SK-N-SH (cell line): Measurements from ENCODE around the gene DUSP5. TPM values are rescaled to one million over a fixed set of nuclear protein-coding genes. Genes with fewer than 3 reads are reported as not detected.

Experiments used
- CTCF ChIA-PET: fragments of 300-600, 350-600 bp; formaldehyde crosslinking; extraction: SDS; loops from one replicate; lab custom pipeline; 2021; lab: Yijun Ruan, JAX
- POLR2A ChIA-PET: fragments of 350-600 bp; sonication (Branson Sonifier 250); formaldehyde crosslinking; extraction: SDS; loops from one replicate; lab custom pipeline; 2020; ENCODE audit warnings: antibody characterized with exemption, inconsistent platforms; lab: Yijun Ruan, JAX
- DNase-seq: peaks from one replicate; pipeline ENCODE4 v3.0.0; 2012
- H2AFZ ChIP-seq: fragments of 200-600 bp; sonication (generic); 2 replicates; pipeline ENCODE4 v1.8.1; 2016; ENCODE audit warnings: antibody characterized with exemption, mild to moderate bottlenecking, low read depth
- H3F3A ChIP-seq: fragments of 200-600 bp; sonication (generic); replicated peaks from 2 replicates; pipeline ENCODE3; 2016; ENCODE audit warnings: antibody characterized with exemption, mild to moderate bottlenecking; ENCODE audit not compliant: insufficient read depth
- H3K27ac ChIP-seq, 2 experiments: fragments of 200-500 bp in 1 of 2; fragments of 200-600 bp in 1 of 2; sonication (Bioruptor generic) in 1 of 2; sonication (generic), shearing (Covaris generic) in 1 of 2; 2 replicates each; pipeline versions ENCODE4 v1.5.1 to v1.6.1; 2014 to 2016; ENCODE audit warnings: low read depth in 2 of 2, inconsistent platforms in 1 of 2, low read length in 1 of 2, mild to moderate bottlenecking in 1 of 2, mixed read lengths in 1 of 2
- H3K27me3 ChIP-seq: fragments of 200-600 bp; sonication (generic), shearing (Covaris generic); 2 replicates; pipeline ENCODE4 v1.6.1; 2016; ENCODE audit warnings: mixed run types; ENCODE audit not compliant: insufficient read depth
- H3K36me3 ChIP-seq, 2 experiments: fragments of 200-500 bp in 1 of 2; fragments of 200-600 bp in 1 of 2; sonication (Bioruptor generic) in 1 of 2; sonication (generic) in 1 of 2; replicated peaks in 1 of 2; 2 replicates each; pipeline versions ENCODE3 to v1.5.1; 2014 to 2016; ENCODE audit warnings: low read length in 1 of 2, mild to moderate bottlenecking in 1 of 2; ENCODE audit not compliant: insufficient read depth in 2 of 2, control insufficient read depth in 1 of 2
- H3K4me1 ChIP-seq, 2 experiments: fragments of 200-500 bp in 1 of 2; fragments of 200-600 bp in 1 of 2; sonication (Bioruptor generic) in 1 of 2; sonication (generic), shearing (Covaris generic) in 1 of 2; 2 replicates each; pipeline versions ENCODE4 v1.5.1 to v1.6.1; 2014 to 2016; ENCODE audit warnings: low read depth in 1 of 2, low read length in 1 of 2, mixed run types in 1 of 2; ENCODE audit not compliant: insufficient read depth in 2 of 2, control insufficient read depth in 1 of 2
- H3K4me2 ChIP-seq: fragments of 200-600 bp; sonication (generic), shearing (Covaris generic); 2 replicates; pipeline ENCODE4 v1.6.1; 2017; ENCODE audit warnings: mixed run types
- H3K4me3 ChIP-seq, 2 experiments: fragments of 200-500 bp in 1 of 2; fragments of 200-600 bp in 1 of 2; sonication (Bioruptor generic) in 1 of 2; sonication (generic), shearing (Covaris generic) in 1 of 2; 2 replicates each; pipeline versions ENCODE4 v1.5.1 to v1.8.1; 2014 to 2016; ENCODE audit warnings: low read depth in 2 of 2, inconsistent platforms in 1 of 2, low read length in 1 of 2, mild to moderate bottlenecking in 1 of 2, mixed read lengths in 1 of 2, moderate library complexity in 1 of 2
- H3K79me2 ChIP-seq: fragments of 200-600 bp; sonication (generic); 2 replicates; pipeline ENCODE4 v1.8.1; 2017; ENCODE audit warnings: mild to moderate bottlenecking; ENCODE audit not compliant: insufficient read depth
- H3K9ac ChIP-seq: fragments of 200-600 bp; sonication (generic); 2 replicates; pipeline ENCODE4 v1.6.1; 2017; ENCODE audit warnings: mixed run types
- H3K9me2 ChIP-seq: fragments of 200-600 bp; sonication (generic); 2 replicates; pipeline ENCODE4 v1.6.1; 2017; ENCODE audit warnings: mixed run types
- H3K9me3 ChIP-seq: fragments of 200-600 bp; sonication (generic); 2 replicates; pipeline ENCODE4 v1.6.1; 2017; ENCODE audit warnings: mixed run types, mild to moderate bottlenecking, moderate library complexity
- H4K20me1 ChIP-seq: fragments of 200-600 bp; sonication (generic); 2 replicates; pipeline ENCODE4 v1.6.1; 2017; ENCODE audit warnings: mild to moderate bottlenecking, mixed run types; ENCODE audit not compliant: insufficient read depth
- EP300 ChIP-seq, 2 experiments: IDR thresholded peaks; 2 replicates each; pipeline versions ENCODE4 v1.4.0 to v1.6.1; 2012; ENCODE audit warnings: borderline replicate concordance in 1 of 2, low read depth in 1 of 2, low read length in 1 of 2
- JUND ChIP-seq: IDR thresholded peaks from 2 replicates; pipeline ENCODE4 v1.4.0; 2012
- MEF2A ChIP-seq: IDR thresholded peaks from 2 replicates; pipeline ENCODE4 v1.4.0; 2012; ENCODE audit warnings: low read depth, borderline replicate concordance
- NRF1 ChIP-seq: IDR thresholded peaks from 2 replicates; pipeline ENCODE4 v1.6.1; 2012; ENCODE audit warnings: low read depth, mild to moderate bottlenecking, low read length
- RAD21 ChIP-seq: IDR thresholded peaks from 2 replicates; pipeline ENCODE4 v1.6.1; 2012; ENCODE audit warnings: mild to moderate bottlenecking, low read length
- RXRA ChIP-seq: IDR thresholded peaks from 2 replicates; pipeline ENCODE4 v1.4.0; 2012; ENCODE audit warnings: low read depth, mild to moderate bottlenecking, borderline replicate concordance
- SIN3A ChIP-seq: IDR thresholded peaks from 2 replicates; pipeline ENCODE4 v1.6.1; 2012; ENCODE audit warnings: low read depth, mild to moderate bottlenecking, low read length, moderate library complexity, borderline replicate concordance
- SMC3 ChIP-seq: IDR thresholded peaks from 2 replicates; pipeline ENCODE4 v1.6.1; 2012; ENCODE audit warnings: low read depth, low read length, improper control_type of control experiment
- TAF1 ChIP-seq: IDR thresholded peaks from 2 replicates; pipeline ENCODE4 v1.6.1; 2012; ENCODE audit warnings: low read depth, mild to moderate bottlenecking, low read length, moderate library complexity, borderline replicate concordance
- TCF12 ChIP-seq: IDR thresholded peaks from 2 replicates; pipeline ENCODE4 v1.4.0; 2012
- whole genome bisulfite sequencing: methylation state at CpG from one replicate; pipeline ENCODE4 v1.1.6; 2017; ENCODE audit warnings: low lambda C conversion rate; 5-methylcytosine and 5-hydroxymethylcytosine counted together
- polyA plus RNA-seq, 3 experiments: library from polyadenylated mRNA; depleted of rRNA; stranded (reverse); fragments of >200 nt; gene quantifications; 2 replicates each; pipeline ENCODE4 v1.2.3, GENCODE V29; 2012
- TF ChIP-seq, protein P1 (sequence below): IDR thresholded peaks from 2 replicates; pipeline ENCODE4 v1.4.0; 2012; ENCODE audit warnings: low read depth
- TF ChIP-seq, protein P2 (sequence below): IDR thresholded peaks from 2 replicates; pipeline ENCODE4; 2012
- TF ChIP-seq, protein P3 (sequence below): fragments of 150-350 bp; IDR thresholded peaks from 2 replicates; pipeline ENCODE4 v1.6.1; 2016; ENCODE audit warnings: mild to moderate bottlenecking, low read depth, low read length

The DUSP5 gene
- polyA plus RNA-seq, 1 of the 3 experiments (the other 2 are of a cell fraction), result 52.0 TPM

DNA sequence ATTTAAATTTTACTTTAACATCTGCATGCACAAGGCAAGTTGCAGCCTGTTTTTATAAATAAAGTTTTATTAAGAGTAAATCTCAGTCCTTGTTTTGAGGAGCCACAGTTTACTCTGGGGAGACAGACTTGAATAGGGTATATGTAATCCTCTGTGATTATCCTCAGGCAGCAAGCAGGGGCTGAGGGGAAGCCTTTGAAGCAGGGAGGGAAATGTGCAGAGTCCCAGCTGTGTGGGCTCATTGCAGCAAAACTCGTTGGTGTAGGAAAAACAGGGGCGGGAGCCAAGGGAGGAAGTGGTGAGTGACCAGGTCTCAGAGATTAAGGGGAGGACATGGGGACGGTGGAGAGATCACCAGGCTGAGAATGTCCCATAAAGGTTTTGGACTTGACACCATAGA lies 35.4 kb downstream of the DUSP5 start:
- Histone ChIP-seq H3K4me2 (no peak overlapping the region), H3K36me3 (no peaks in the 10 kb centered on the region), H3K4me1 (peaks cover 0 to 44% of the 10 kb centered on the region in 2 experiments; a peak in 3 of 4 replicates), H3K9me2 (no peaks in the 10 kb centered on the region), H3K4me3 (no peak overlapping the region), H3K9ac (no peak overlapping the region), H3K9me3 (no peaks in the 10 kb centered on the region), H3K27ac (no peak overlapping the region), H3K27me3 (no peaks in the 10 kb centered on the region), H2AFZ (no peak overlapping the region), H3F3A (peaks cover 36% of the 10 kb centered on the region), H3K79me2 (no peaks in the 10 kb centered on the region; the same call in 1 of the 2 replicates), H4K20me1 (no peaks in the 10 kb centered on the region)
- TF ChIP-seq, protein P1, sequence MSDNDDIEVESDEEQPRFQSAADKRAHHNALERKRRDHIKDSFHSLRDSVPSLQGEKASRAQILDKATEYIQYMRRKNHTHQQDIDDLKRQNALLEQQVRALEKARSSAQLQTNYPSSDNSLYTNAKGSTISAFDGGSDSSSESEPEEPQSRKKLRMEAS, result no peak
- TF ChIP-seq RAD21 (no peak), TAF1 (no peak), SMC3 (no peak), RXRA (no peak), JUND (no peak), NRF1 (no peak), SIN3A (no peak)
- TF ChIP-seq, protein P2, sequence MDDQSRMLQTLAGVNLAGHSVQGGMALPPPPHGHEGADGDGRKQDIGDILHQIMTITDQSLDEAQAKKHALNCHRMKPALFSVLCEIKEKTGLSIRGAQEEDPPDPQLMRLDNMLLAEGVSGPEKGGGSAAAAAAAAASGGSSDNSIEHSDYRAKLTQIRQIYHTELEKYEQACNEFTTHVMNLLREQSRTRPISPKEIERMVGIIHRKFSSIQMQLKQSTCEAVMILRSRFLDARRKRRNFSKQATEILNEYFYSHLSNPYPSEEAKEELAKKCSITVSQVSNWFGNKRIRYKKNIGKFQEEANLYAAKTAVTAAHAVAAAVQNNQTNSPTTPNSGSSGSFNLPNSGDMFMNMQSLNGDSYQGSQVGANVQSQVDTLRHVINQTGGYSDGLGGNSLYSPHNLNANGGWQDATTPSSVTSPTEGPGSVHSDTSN, result no peak
- WGBS, result 68% methylated on average over 3 of the region's 3 CpGs
- DNase-seq, result no peak
- CTCF ChIA-PET, result interaction anchor here (1.6 to 3.8 kb wide), 2 partner anchors 14 to 179 kb away, joined by 5 to 19 read pairs; no protein-coding TSS in a partner anchor
- POLR2A ChIA-PET, result no interaction called here

DNA sequence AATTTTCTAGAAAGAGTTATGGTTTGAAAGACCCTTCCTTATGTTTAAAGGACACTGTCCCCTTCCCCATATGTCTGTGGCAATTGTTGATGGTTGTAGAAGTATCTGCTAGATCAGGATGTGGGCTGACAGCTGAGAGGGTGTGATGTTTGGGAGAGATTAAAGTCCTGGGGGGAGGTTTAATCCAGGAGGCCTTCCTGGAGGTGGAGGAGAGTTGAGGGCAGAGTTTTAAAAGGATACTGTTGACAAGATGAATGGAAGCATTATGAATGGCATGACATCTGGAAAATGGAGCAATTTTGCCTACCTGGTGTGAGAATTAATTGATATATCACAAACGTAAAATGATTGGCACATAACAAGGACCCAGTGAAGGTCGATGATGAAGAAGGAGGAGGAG lies 36.9 kb downstream of the DUSP5 start:
- Histone ChIP-seq H3K4me2 (no peak overlapping the region), H2AFZ (no peak overlapping the region), H4K20me1 (no peaks in the 10 kb centered on the region), H3F3A (peaks cover 25% of the 10 kb centered on the region), H3K79me2 (no peaks in the 10 kb centered on the region; the same call in 1 of the 2 replicates), H3K9me2 (no peaks in the 10 kb centered on the region), H3K27ac (no peak overlapping the region), H3K9me3 (no peaks in the 10 kb centered on the region)
- 85% methylated on average over 2 of the region's 2 CpGs for WGBS
- ChIA-PET CTCF (interaction anchor here (1.0 to 3.8 kb wide), 3 partner anchors 13 to 180 kb away, joined by 3 to 19 read pairs (median 6); no protein-coding TSS in a partner anchor), POLR2A (interaction anchor here (0.6 kb wide), 1 partner anchor 988 kb away, joined by 3 read pairs; no protein-coding TSS in a partner anchor)
- TF ChIP-seq, protein P3, sequence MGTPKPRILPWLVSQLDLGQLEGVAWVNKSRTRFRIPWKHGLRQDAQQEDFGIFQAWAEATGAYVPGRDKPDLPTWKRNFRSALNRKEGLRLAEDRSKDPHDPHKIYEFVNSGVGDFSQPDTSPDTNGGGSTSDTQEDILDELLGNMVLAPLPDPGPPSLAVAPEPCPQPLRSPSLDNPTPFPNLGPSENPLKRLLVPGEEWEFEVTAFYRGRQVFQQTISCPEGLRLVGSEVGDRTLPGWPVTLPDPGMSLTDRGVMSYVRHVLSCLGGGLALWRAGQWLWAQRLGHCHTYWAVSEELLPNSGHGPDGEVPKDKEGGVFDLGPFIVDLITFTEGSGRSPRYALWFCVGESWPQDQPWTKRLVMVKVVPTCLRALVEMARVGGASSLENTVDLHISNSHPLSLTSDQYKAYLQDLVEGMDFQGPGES, result no peak
- TF ChIP-seq NRF1, result no peak
- no peak for TF ChIP-seq TCF12
- TF ChIP-seq, protein P1, result no peak
- no peak for TF ChIP-seq EP300 (IDR thresholded peaks at IDR 0.05; ENCODE audit: borderline replicate concordance in 1 of 2, low read depth in 1 of 2, low read length in 1 of 2)
- TF ChIP-seq RAD21, result no peak
- TF ChIP-seq MEF2A, result no peak
- TF ChIP-seq, all 33 proteins: peak for 0
- H3K4me1 ChIP-seq, result peaks cover 0 to 31% of the 10 kb centered on the region in 2 experiments; a peak in 2 of 4 replicates
- no peak for DNase-seq
- no peaks in the 10 kb centered on the region for H3K36me3 ChIP-seq
- no peak overlapping the region for H3K9ac ChIP-seq
- H3K4me3 ChIP-seq, result no peak overlapping the region
- H3K27me3 ChIP-seq, result no peaks in the 10 kb centered on the region
